Measurements from ENCODE around the gene KRTAP10-7. TPM values are rescaled to one million over a fixed set of nuclear protein-coding genes. Genes with fewer than 3 reads are reported as not detected.

KRTAP10-7 gene
- total RNA-seq, 2 donors from 2014 or later = not detected

DNA sequence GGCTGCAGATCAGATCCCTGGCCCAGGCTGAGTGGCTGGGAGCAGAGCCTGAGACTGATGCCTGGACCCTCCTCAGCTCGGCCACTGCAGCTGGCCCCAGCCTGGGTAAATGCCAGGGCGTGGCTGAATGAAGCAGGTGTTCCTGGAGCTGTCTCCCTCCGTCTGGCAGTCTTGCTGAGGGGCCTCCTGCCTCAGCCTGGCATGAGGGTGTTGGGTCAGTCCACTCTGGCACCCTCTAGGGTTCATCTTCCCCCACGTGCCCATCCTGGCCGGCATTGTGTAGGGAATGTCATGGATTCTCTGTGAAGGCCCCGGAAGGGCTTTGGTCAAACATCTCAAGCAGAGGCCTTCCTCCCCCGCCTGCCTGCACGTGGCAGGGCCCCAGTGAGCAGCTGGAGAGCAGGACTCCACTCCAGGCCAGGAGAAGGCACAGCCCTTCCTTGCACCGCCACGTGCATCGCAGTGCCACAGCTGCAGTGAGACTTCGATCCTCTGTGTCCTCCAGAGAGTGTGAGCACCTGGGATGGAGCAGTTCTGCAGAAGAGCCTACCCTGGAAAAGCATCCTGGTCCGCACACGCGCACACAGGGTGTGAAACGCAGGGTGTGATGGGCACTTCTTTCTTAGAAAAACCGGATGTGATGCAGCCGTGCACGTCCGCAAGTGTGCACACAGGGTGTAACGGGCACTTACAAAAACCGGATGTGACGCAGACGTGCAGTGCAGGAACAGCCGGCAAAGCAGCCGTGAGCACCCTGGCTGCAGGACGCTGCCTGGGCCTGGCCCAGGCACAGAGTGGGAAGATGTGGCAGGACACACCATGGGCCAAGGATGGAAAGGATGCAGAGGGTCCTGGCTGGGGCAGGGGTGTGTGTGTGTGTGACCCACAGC, 31.5 kb upstream of the KRTAP10-7 start:
- H3K27ac ChIP-seq = no peak overlapping the region
- no peaks in the 10 kb centered on the region for H3K9me3 ChIP-seq
- no peak overlapping the region for H3K4me3 ChIP-seq
- no peaks in the 10 kb centered on the region for H3K36me3 ChIP-seq
- no peaks in the 10 kb centered on the region for H3K4me1 ChIP-seq (ENCODE audit: control insufficient read depth in 1 of 2, low read depth in 2 of 2)
- no peak for DNase-seq (ENCODE audit: low spot score)
- H3K27me3 ChIP-seq (replicated peaks; ENCODE audit: insufficient read depth) = no peaks in the 10 kb centered on the region
- TF ChIP-seq, protein P1, sequence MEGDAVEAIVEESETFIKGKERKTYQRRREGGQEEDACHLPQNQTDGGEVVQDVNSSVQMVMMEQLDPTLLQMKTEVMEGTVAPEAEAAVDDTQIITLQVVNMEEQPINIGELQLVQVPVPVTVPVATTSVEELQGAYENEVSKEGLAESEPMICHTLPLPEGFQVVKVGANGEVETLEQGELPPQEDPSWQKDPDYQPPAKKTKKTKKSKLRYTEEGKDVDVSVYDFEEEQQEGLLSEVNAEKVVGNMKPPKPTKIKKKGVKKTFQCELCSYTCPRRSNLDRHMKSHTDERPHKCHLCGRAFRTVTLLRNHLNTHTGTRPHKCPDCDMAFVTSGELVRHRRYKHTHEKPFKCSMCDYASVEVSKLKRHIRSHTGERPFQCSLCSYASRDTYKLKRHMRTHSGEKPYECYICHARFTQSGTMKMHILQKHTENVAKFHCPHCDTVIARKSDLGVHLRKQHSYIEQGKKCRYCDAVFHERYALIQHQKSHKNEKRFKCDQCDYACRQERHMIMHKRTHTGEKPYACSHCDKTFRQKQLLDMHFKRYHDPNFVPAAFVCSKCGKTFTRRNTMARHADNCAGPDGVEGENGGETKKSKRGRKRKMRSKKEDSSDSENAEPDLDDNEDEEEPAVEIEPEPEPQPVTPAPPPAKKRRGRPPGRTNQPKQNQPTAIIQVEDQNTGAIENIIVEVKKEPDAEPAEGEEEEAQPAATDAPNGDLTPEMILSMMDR (IDR thresholded peaks at IDR 0.05) = no peak
- no peak for ATAC-seq (ENCODE audit: insufficient number of reproducible peaks, low FRiP score, low read depth)

DNA sequence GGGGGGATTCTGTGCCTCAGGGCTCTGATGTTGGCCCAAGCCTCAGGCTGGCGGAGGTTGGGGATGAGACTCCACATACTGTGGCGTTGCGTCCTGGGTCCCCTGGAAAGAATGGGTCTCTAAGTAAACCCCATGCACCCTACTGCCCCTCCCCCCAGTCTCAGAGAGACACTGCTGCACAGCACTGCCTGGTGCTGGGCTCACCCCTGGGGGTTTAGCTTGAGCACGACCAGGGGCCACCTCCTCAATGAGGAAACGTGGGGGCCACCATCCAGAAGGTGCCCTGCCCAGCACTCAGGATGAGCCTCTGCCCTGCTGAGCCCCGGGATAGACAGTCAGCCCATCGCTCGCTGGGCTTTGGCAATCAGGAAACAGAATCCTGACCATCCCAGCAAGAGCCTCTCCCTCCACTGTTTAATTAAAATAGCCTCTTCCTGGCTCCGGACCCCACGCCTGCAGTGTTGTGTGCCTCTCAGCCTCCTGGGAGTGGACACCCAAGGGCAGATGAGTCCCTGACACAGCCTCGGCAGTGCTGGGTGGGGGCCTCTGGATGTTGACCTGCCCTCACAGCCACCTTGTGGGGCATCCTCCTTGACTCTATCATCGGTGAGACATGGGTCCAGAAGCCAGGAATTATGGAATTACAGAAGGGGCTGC, 30.4 kb upstream of the KRTAP10-7 start:
- TF ChIP-seq, protein P1 (IDR thresholded peaks at IDR 0.05) = no peak
- Histone ChIP-seq H3K4me3 (no peak overlapping the region), H3K27me3 (replicated peaks; ENCODE audit: insufficient read depth) (no peaks in the 10 kb centered on the region), H3K4me1 (ENCODE audit: control insufficient read depth in 1 of 2, low read depth in 2 of 2) (no peaks in the 10 kb centered on the region), H3K36me3 (no peaks in the 10 kb centered on the region), H3K9me3 (no peaks in the 10 kb centered on the region), H3K27ac (no peak overlapping the region)
- ATAC-seq (ENCODE audit: insufficient number of reproducible peaks, low FRiP score, low read depth) (no peak), DNase-seq (ENCODE audit: low spot score) (no peak)

DNA sequence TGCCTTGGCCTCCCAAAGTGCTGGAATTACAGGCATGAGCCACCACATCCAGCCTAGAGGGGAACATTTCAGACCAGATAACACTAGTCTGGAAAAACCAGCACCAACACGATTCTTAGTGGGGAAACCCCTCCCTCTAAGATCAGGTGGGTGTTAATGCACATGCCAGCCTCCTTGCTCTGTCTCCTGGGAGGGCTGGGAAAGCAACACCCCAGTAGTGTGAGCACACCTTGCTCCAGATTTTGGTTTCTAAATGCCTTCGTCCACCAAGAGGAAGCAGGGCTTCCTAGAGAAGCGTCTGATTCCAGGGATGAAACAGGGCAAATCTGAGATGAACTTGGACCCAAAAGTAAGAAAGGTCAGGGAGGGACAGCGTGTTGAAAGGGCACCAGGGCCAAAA, 29.1 kb upstream of the KRTAP10-7 start:
- TF ChIP-seq, protein P1 (IDR thresholded peaks at IDR 0.05) = no peak
- H3K4me3 ChIP-seq = no peak overlapping the region
- H3K27me3 ChIP-seq (replicated peaks; ENCODE audit: insufficient read depth) = no peaks in the 10 kb centered on the region
- no peak overlapping the region for H3K27ac ChIP-seq
- no peaks in the 10 kb centered on the region for H3K9me3 ChIP-seq
- ATAC-seq (ENCODE audit: insufficient number of reproducible peaks, low FRiP score, low read depth) (no peak), DNase-seq (ENCODE audit: low spot score) (no peak)
- no peaks in the 10 kb centered on the region for H3K4me1 ChIP-seq (ENCODE audit: control insufficient read depth in 1 of 2, low read depth in 2 of 2)
- no peaks in the 10 kb centered on the region for H3K36me3 ChIP-seq

DNA sequence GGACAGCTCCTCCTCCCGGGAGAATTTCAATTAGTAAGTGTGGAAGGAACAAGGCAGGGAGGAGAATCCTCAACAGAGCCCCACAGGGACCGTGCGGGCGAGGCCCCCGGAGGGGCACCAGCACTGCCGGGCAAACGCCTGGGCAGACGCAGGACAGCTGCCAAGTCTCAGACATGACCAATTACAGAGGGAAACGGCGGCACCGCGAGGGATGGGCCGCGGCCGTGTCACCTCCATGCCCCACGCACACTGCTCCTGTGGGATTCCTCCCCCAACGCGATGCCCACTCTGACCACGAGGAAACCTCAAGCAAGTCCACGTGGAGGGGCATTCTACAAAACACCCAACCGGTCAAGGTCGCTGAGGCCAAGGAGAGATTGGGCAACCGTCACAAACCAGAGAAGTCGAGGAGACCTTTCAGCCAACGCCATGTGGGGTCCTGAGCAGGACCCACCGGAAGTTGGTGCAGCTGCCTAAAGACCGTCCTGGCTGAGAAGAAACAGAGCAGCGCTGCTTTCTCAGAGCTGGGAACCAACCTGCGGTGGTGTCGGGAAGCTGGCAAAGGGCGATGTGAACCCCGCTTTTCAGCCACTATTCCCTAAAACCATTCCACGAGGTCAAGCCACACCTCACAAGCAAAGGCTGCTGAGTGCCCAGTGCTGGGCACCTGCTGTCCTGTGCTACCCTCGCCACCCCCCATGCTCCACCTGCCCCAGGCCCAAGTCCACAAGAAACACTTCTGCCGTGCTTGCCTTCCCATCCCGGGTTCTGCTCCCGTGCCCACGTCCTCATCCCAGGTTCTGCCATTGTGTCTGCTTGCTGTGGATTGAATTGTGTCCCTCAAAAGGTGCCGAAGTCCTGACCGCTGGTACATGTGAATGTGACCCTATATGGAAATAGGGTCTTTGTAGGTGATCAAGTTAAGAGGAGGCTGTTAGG, 28.3 kb upstream of the KRTAP10-7 start:
- DNase-seq (ENCODE audit: low spot score) = no peak
- H3K27me3 ChIP-seq (replicated peaks; ENCODE audit: insufficient read depth) = no peaks in the 10 kb centered on the region

More for the DNA sequence above, 28.3 kb upstream of the KRTAP10-7 start:
- no peak for ATAC-seq (ENCODE audit: insufficient number of reproducible peaks, low FRiP score, low read depth)
- H3K27ac ChIP-seq = no peak overlapping the region
- no peak overlapping the region for H3K4me3 ChIP-seq
- TF ChIP-seq, protein P1 (IDR thresholded peaks at IDR 0.05) = no peak
- no peaks in the 10 kb centered on the region for H3K36me3 ChIP-seq
- H3K4me1 ChIP-seq (ENCODE audit: control insufficient read depth in 1 of 2, low read depth in 2 of 2) = no peaks in the 10 kb centered on the region
- peaks cover 6% of the 10 kb centered on the region for H3K9me3 ChIP-seq
